HepG2 (cell line): ENCODE data around the gene SNHG17. TPM values are rescaled to one million over a fixed set of nuclear protein-coding genes. Genes with fewer than 3 reads are reported as not detected.

ENCODE experiments used
- ATF5 ChIP-seq: sonication (generic); formaldehyde crosslinking; IDR thresholded peaks from 2 replicates; pipeline ENCODE4 v1.4.0; 2020; ENCODE audit warnings: mild to moderate bottlenecking, low read depth, missing genetic modification reagents
- BCL3 ChIP-seq: sonication (generic); formaldehyde crosslinking; IDR thresholded peaks from 2 replicates; pipeline ENCODE4 v1.5.1; 2020; ENCODE audit warnings: mild to moderate bottlenecking, missing genetic modification reagents, moderate library complexity
- BRF2 ChIP-seq: sonication (generic); formaldehyde crosslinking; IDR thresholded peaks from 2 replicates; pipeline ENCODE4 v1.8.1; 2022; ENCODE audit warnings: mild to moderate bottlenecking, missing genetic modification reagents
- ELF4 ChIP-seq: sonication (generic); formaldehyde crosslinking; IDR thresholded peaks from 2 replicates; pipeline ENCODE4 v1.5.0; 2020; ENCODE audit warnings: missing genetic modification reagents, mild to moderate bottlenecking, moderate library complexity, borderline replicate concordance
- FOXA1 ChIP-seq, 2 experiments: fragments of 450-650 bp in 1 of 2; sonication (generic) in 1 of 2; formaldehyde crosslinking in 1 of 2; IDR thresholded peaks; 2 replicates each; pipeline versions ENCODE4 v1.4.0 to v1.6.1; 2016 to 2020; ENCODE audit warnings: missing genetic modification reagents in 1 of 2
- FOXM1 ChIP-seq: sonication (generic); formaldehyde crosslinking; IDR thresholded peaks from 2 replicates; pipeline ENCODE4 v1.5.0; 2020; ENCODE audit warnings: missing genetic modification reagents
- RELA ChIP-seq: sonication (generic); formaldehyde crosslinking; IDR thresholded peaks from 2 replicates; pipeline ENCODE4 v1.4.0; 2020; ENCODE audit warnings: missing genetic modification reagents
- RNF219 ChIP-seq: sonication (generic); formaldehyde crosslinking; IDR thresholded peaks from 2 replicates; pipeline ENCODE4 v1.5.0; 2020; ENCODE audit warnings: mild to moderate bottlenecking, missing genetic modification reagents
- SYNCRIP ChIP-seq: fragments of 200-400 bp; formaldehyde crosslinking; IDR thresholded peaks from 2 replicates; pipeline ENCODE4 v1.6.1; 2018; ENCODE audit warnings: mild to moderate bottlenecking, low read depth, low read length; ENCODE audit not compliant: insufficient read depth
- ZBTB49 ChIP-seq: sonication (generic); formaldehyde crosslinking; IDR thresholded peaks from 2 replicates; pipeline ENCODE4 v1.4.0; 2020; ENCODE audit warnings: missing genetic modification reagents, borderline replicate concordance
- ZFP37 ChIP-seq: sonication (generic); formaldehyde crosslinking; IDR thresholded peaks from 2 replicates; pipeline ENCODE4 v1.4.0; 2020; ENCODE audit warnings: missing genetic modification reagents, borderline replicate concordance
- ZMAT3 ChIP-seq: sonication (generic); formaldehyde crosslinking; conservative IDR thresholded peaks from 2 replicates; pipeline ENCODE4 v1.7.0; 2021; ENCODE audit warnings: missing genetic modification reagents
- ZNF513 ChIP-seq: sonication (generic); formaldehyde crosslinking; conservative IDR thresholded peaks from 2 replicates; pipeline ENCODE4 v1.5.0; 2020; ENCODE audit warnings: missing genetic modification reagents
- ZNF563 ChIP-seq: sonication (generic); formaldehyde crosslinking; IDR thresholded peaks from 2 replicates; pipeline ENCODE4 v1.8.0; 2022; ENCODE audit warnings: mild to moderate bottlenecking, moderate library complexity, missing genetic modification reagents
- ZNF589 ChIP-seq: sonication (generic); formaldehyde crosslinking; conservative IDR thresholded peaks from 2 replicates; pipeline ENCODE4 v1.8.0; 2022; ENCODE audit warnings: mild to moderate bottlenecking, moderate library complexity, missing genetic modification reagents
- ZNF777 ChIP-seq: sonication (generic); formaldehyde crosslinking; IDR thresholded peaks from 2 replicates; pipeline ENCODE4 v1.4.0; 2020; ENCODE audit warnings: missing genetic modification reagents
- ZNF781 ChIP-seq: sonication (generic); formaldehyde crosslinking; IDR thresholded peaks from 2 replicates; pipeline ENCODE4 v1.5.1; 2020; ENCODE audit warnings: borderline replicate concordance, mild to moderate bottlenecking, missing genetic modification reagents; ENCODE audit errors: not compliant biosample characterization
- polyA plus RNA-seq, 8 experiments: library from polyadenylated mRNA; depleted of rRNA in 3 of 8; stranded (reverse) in 7 of 8; unstranded in 1 of 8; fragments of >200 nt; fragmentation: Illumina TruSeq in 4 of 8; extraction: Trizol in 4 of 8; gene quantifications; 2 replicates each; pipeline versions ENCODE4 v1.2.1 to v1.2.3, GENCODE V29; 2011 to 2016; ENCODE audit warnings: low read depth in 4 of 8, missing spikeins in 1 of 8, mixed read lengths in 1 of 8; ENCODE audit not compliant: insufficient read depth in 1 of 8
- total RNA-seq, 5 experiments: library from RNA; depleted of rRNA; stranded (reverse); fragments of >200 nt; fragmentation: Illumina TruSeq; extraction: Trizol; gene quantifications; 2 replicates each; pipeline ENCODE4 v1.2.3, GENCODE V29; 2016; ENCODE audit warnings: low read depth in 1 of 5

Gene SNHG17
- total and polyA plus RNA-seq, 2 of the 13 experiments (the other 11 are each of a cell fraction or from before 2014, with no cell fraction given), result 26.2 to 41.2 TPM

- peak; percentile 96 for TF ChIP-seq ATF5 (CRISPR knock-in tag)
- TF ChIP-seq FOXM1 (CRISPR knock-in tag), result 0 out of 2 replicates have a peak, but pooled peaks have one; percentile 30
- TF ChIP-seq ZNF513 (CRISPR knock-in tag), result 0 out of 2 replicates have a peak, but pooled peaks have one; percentile 60
- no peak for TF ChIP-seq FOXA1 (IDR thresholded peaks at IDR 0.05)
- peak; percentile 75 for TF ChIP-seq FOXA1 (CRISPR knock-in tag; IDR thresholded peaks at IDR 0.05)
- peak; percentile 97 for TF ChIP-seq BCL3 (CRISPR knock-in tag)
- peak; percentile 81 for TF ChIP-seq ZNF777 (CRISPR knock-in tag)
- peak; percentile 56; the same call in 1 of the 2 replicates for TF ChIP-seq BRF2
- peak; percentile 99 for TF ChIP-seq ZNF781
- peak; percentile 70; the same call in 1 of the 2 replicates for TF ChIP-seq RELA
- peak; percentile 86 for TF ChIP-seq ELF4
- peak; percentile 99 for TF ChIP-seq ZMAT3 (CRISPR knock-in tag)
- peak; percentile 95; the same call in 1 of the 2 replicates for TF ChIP-seq ZNF589
- TF ChIP-seq ZBTB49 (CRISPR knock-in tag), result peak; percentile 73; the same call in 1 of the 2 replicates
- TF ChIP-seq RNF219 (CRISPR knock-in tag), result peak; percentile 27; the same call in 1 of the 2 replicates
- TF ChIP-seq ZNF563 (CRISPR knock-in tag), result peak; percentile 95
- TF ChIP-seq ZFP37, result peak; percentile 94
- TF ChIP-seq SYNCRIP, result no peak
Observed at GRCh38 chr20:38446441-38447209, 11.5 kb upstream of the SNHG17 start (continued).
